Left ventricle myocardium superior (tissue), 1 donor: ENCODE results near the gene PUS3. TPM values are rescaled to one million over a fixed set of nuclear protein-coding genes. Genes with fewer than 3 reads are reported as not detected.
"Not testable (repeated sequence)": the region's sequence is repeated elsewhere in the genome, so short reads cannot be mapped to it uniquely, and the experiment has no call there.

Source experiments
- ATAC-seq: fragments of 200-7000 bp; cut with Tn5 transposase; one replicate; pipeline ENCODE4 v1.9.1; 2020; ENCODE audit warnings: mild to moderate bottlenecking, moderate library complexity
- DNase-seq: peaks from one replicate; pipeline ENCODE4 v3.0.0-alpha.2; 2020
- intact Hi-C: fragments of 100-400 bp; cut with micrococcal nuclease; formaldehyde crosslinking; loops from one replicate; pipeline ENCODE4 v1.11.0; 2022
- total RNA-seq: library from RNA; stranded (reverse); fragmentation: NEBNext Ultra II Directional; extraction: Animal tissue kit (Norgen Biotek cat#: 25700); gene quantifications from one replicate; pipeline ENCODE4 v1.2.1, GENCODE V29; 2021
- donor health status: DM: no; HTN: yes; CAD: no; lungs with severe emphysema.

The PUS3 gene
- total RNA-seq, 1 donor from 2014 or later: 7.1 TPM

- DNase-seq: peak; percentile 97
- intact Hi-C loops: no loop called here
- peak; percentile 99 for ATAC-seq
These were observed 15.4 kb downstream of the PUS3 start, which contains the start of gene HYLS1 for GRCh38 chr11:125887373-125888324. HYLS1 (plus strand) TSS chr11:125887668; CDS start chr11:125899369, 11,701 bp downstream.

GRCh38 chr11:125886997-125887372, 16.0 kb downstream of the PUS3 start:
- DNase-seq: peak; percentile 54
- ATAC-seq: peak; percentile 38
- intact Hi-C loops: no loop called here

- DNase-seq: no peak
- intact Hi-C loops: no loop called here
- ATAC-seq: no peak
These were observed 19.6 kb downstream of the PUS3 start for GRCh38 chr11:125883375-125883774.

GRCh38 chr11:125881291-125881690, 21.7 kb downstream of the PUS3 start:
- ATAC-seq: no peak
- no peak for DNase-seq
- intact Hi-C loops: no loop called here

- peak; percentile 96 for ATAC-seq
- DNase-seq: no peak
- intact Hi-C loops: no loop called here
These were observed 28.4 kb downstream of the PUS3 start for GRCh38 chr11:125874556-125875124.

- ATAC-seq: peak; percentile 55
These were observed 29.0 kb downstream of the PUS3 start for GRCh38 chr11:125873881-125874555.

GRCh38 chr11:125872138-125872491, 30.9 kb downstream of the PUS3 start:
- intact Hi-C loops: no loop called here
- DNase-seq (no peak), ATAC-seq (no peak)

More at GRCh38 chr11:125873881-125874555, 29.0 kb downstream of the PUS3 start:
- DNase-seq: no peak
- intact Hi-C loops: no loop called here

- intact Hi-C loops: no loop called here
- no peak for DNase-seq
- ATAC-seq: no peak
These were observed 31.4 kb downstream of the PUS3 start for GRCh38 chr11:125871391-125872137.

GRCh38 chr11:125869521-125869920, 33.5 kb downstream of the PUS3 start:
- intact Hi-C loops: no loop called here
- DNase-seq: no peak
- no peak for ATAC-seq

- not testable (repeated sequence) for DNase-seq, ATAC-seq
These were observed 37.7 kb downstream of the PUS3 start for GRCh38 chr11:125865354-125865753.

GRCh38 chr11:125862786-125863185, 40.2 kb downstream of the PUS3 start:
- ATAC-seq, intact Hi-C loops: not testable (repeated sequence)

More at GRCh38 chr11:125865354-125865753, 37.7 kb downstream of the PUS3 start:
- intact Hi-C loops: not testable (repeated sequence)

GRCh38 chr11:125857670-125858069, 45.3 kb downstream of the PUS3 start:
- ATAC-seq, intact Hi-C loops: not testable (repeated sequence)

More at GRCh38 chr11:125862786-125863185, 40.2 kb downstream of the PUS3 start:
- not testable (repeated sequence) for DNase-seq

GRCh38 chr11:125846188-125846587, 56.8 kb downstream of the PUS3 start:
- DNase-seq: no peak
- intact Hi-C loops: no loop called here

More at GRCh38 chr11:125857670-125858069, 45.3 kb downstream of the PUS3 start:
- DNase-seq: not testable (repeated sequence)

More at GRCh38 chr11:125846188-125846587, 56.8 kb downstream of the PUS3 start:
- ATAC-seq: no peak

Other genes starting within 250 kb of the PUS3 start
- not detected for gene ACRV1, start 222.4 kb downstream of the PUS3 start, total RNA-seq
- gene PATE1, start 156.9 kb downstream of the PUS3 start, total RNA-seq: not detected
- gene PATE2, start 124.4 kb downstream of the PUS3 start, total RNA-seq: not detected
- not detected for gene PATE3, start 115.1 kb downstream of the PUS3 start, total RNA-seq
- gene PATE4, start 69.9 kb downstream of the PUS3 start, total RNA-seq: not detected
- 5.2 TPM for gene HYLS1, start 15.5 kb downstream of the PUS3 start, total RNA-seq
- gene DDX25, start 1.3 kb upstream of the PUS3 start, total RNA-seq: not detected
- gene VSIG10L2, start 42.8 kb upstream of the PUS3 start, total RNA-seq: not detected
- gene CDON, start 159.7 kb upstream of the PUS3 start, total RNA-seq: 15.9 TPM